Measurements from ENCODE around the gene CES4A. TPM values are rescaled to one million over a fixed set of nuclear protein-coding genes. Genes with fewer than 3 reads are reported as not detected.

CES4A gene
- total and polyA plus RNA-seq, 9 of the 15 experiments (the other 6 are each of a cell fraction or from before 2014, with no cell fraction given): 0.09 to 0.13 (median 0.11) TPM; not detected in 6

DNA sequence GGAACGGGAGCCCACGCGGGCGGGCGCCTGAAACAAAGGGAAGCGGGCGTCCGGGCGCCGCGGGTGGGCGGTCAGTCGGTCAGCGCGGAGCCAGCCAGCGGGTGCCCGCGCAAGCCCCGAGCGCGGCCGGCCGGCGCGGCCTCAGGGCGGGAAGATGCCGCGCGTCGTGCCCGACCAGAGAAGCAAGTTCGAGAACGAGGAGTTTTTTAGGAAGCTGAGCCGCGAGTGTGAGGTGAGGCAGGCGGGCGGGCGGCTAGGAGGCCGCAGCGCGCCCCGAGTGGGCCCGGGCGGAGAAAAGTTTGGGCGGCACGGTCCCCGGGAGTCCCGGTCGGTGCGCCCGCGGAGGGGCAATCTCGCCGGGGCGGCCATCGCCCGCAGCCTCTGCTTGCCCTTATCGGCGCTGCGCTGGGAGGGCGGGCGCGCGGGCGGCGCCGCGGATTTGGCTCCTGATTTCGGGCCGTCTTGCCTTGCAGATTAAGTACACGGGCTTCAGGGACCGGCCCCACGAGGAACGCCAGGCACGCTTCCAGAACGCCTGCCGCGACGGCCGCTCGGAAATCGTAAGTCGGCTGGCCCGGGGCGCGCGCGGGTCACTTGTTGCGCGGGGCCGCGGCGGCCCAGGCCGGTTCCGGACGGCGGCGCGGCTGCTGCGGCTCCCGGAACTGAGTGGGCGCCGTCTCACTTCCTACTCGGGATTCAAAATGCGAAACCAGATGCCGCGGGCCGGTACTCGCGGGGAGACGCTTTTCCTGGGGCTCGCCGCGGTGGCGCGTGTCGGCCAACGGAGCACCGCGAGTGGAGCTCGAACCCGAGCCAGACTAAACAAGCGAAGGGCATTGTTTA is 41.1 kb downstream of the CES4A start (continued):
- no peak for TF ChIP-seq ZNF436 (CRISPR knock-in tag; IDR thresholded peaks at IDR 0.05)
- no peak for TF ChIP-seq NR3C1 (CRISPR knock-in tag; IDR thresholded peaks at IDR 0.05)
- peak; percentile 8; the same call in 1 of the 2 replicates for TF ChIP-seq CREB1 (IDR thresholded peaks at IDR 0.05)
- no peak for TF ChIP-seq CREB1 (CRISPR knock-in tag; IDR thresholded peaks at IDR 0.05)
- TF ChIP-seq SPI1 (IDR thresholded peaks at IDR 0.05; ENCODE audit: borderline replicate concordance, low read depth, low read length): 0 out of 2 replicates have a peak, but pooled peaks have one; percentile 2
- TF ChIP-seq, protein P1, sequence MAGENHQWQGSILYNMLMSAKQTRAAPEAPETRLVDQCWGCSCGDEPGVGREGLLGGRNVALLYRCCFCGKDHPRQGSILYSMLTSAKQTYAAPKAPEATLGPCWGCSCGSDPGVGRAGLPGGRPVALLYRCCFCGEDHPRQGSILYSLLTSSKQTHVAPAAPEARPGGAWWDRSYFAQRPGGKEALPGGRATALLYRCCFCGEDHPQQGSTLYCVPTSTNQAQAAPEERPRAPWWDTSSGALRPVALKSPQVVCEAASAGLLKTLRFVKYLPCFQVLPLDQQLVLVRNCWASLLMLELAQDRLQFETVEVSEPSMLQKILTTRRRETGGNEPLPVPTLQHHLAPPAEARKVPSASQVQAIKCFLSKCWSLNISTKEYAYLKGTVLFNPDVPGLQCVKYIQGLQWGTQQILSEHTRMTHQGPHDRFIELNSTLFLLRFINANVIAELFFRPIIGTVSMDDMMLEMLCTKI (IDR thresholded peaks at IDR 0.05; ENCODE audit: partially characterized antibody): no peak
- TF ChIP-seq NFRKB (IDR thresholded peaks at IDR 0.05; ENCODE audit: low read depth): peak; percentile 28; the same call in 1 of the 2 replicates
- no peak for TF ChIP-seq TAF1 (IDR thresholded peaks at IDR 0.05; ENCODE audit: control insufficient read depth, extremely low read depth, insufficient read depth, low read length, severe bottlenecking)
- TF ChIP-seq PHF8 (IDR thresholded peaks at IDR 0.05; ENCODE audit: borderline replicate concordance, low read length): peak; percentile 79; the same call in 1 of the 2 replicates
- no peak for TF ChIP-seq RBM15 (IDR thresholded peaks at IDR 0.05; ENCODE audit: insufficient read depth, low read length)
- TF ChIP-seq HNRNPL (IDR thresholded peaks at IDR 0.05; ENCODE audit: low read depth, low read length): peak; percentile 60
- TF ChIP-seq, protein P2, sequence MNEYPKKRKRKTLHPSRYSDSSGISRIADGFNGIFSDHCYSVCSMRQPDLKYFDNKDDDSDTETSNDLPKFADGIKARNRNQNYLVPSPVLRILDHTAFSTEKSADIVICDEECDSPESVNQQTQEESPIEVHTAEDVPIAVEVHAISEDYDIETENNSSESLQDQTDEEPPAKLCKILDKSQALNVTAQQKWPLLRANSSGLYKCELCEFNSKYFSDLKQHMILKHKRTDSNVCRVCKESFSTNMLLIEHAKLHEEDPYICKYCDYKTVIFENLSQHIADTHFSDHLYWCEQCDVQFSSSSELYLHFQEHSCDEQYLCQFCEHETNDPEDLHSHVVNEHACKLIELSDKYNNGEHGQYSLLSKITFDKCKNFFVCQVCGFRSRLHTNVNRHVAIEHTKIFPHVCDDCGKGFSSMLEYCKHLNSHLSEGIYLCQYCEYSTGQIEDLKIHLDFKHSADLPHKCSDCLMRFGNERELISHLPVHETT (CRISPR knock-in tag; conservative IDR thresholded peaks at IDR 0.05 in 1 of 2, IDR thresholded peaks at IDR 0.05 in 1 of 2): peak; percentile 34 to 96; a peak in 2 of 4 replicates
- TF ChIP-seq, protein P3, sequence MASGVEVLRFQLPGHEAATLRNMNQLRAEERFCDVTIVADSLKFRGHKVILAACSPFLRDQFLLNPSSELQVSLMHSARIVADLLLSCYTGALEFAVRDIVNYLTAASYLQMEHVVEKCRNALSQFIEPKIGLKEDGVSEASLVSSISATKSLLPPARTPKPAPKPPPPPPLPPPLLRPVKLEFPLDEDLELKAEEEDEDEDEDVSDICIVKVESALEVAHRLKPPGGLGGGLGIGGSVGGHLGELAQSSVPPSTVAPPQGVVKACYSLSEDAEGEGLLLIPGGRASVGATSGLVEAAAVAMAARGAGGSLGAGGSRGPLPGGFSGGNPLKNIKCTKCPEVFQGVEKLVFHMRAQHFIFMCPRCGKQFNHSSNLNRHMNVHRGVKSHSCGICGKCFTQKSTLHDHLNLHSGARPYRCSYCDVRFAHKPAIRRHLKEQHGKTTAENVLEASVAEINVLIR (CRISPR knock-in tag; IDR thresholded peaks at IDR 0.05): no peak
- TF ChIP-seq GTF2A2 (tag; IDR thresholded peaks at IDR 0.05): 0 out of 2 replicates have a peak, but pooled peaks have one; percentile 25
- TF ChIP-seq SAP30 (IDR thresholded peaks at IDR 0.05; ENCODE audit: borderline replicate concordance, insufficient read depth, low read depth, low read length, poor library complexity, severe bottlenecking): peak; percentile 50
- TF ChIP-seq, protein P4, sequence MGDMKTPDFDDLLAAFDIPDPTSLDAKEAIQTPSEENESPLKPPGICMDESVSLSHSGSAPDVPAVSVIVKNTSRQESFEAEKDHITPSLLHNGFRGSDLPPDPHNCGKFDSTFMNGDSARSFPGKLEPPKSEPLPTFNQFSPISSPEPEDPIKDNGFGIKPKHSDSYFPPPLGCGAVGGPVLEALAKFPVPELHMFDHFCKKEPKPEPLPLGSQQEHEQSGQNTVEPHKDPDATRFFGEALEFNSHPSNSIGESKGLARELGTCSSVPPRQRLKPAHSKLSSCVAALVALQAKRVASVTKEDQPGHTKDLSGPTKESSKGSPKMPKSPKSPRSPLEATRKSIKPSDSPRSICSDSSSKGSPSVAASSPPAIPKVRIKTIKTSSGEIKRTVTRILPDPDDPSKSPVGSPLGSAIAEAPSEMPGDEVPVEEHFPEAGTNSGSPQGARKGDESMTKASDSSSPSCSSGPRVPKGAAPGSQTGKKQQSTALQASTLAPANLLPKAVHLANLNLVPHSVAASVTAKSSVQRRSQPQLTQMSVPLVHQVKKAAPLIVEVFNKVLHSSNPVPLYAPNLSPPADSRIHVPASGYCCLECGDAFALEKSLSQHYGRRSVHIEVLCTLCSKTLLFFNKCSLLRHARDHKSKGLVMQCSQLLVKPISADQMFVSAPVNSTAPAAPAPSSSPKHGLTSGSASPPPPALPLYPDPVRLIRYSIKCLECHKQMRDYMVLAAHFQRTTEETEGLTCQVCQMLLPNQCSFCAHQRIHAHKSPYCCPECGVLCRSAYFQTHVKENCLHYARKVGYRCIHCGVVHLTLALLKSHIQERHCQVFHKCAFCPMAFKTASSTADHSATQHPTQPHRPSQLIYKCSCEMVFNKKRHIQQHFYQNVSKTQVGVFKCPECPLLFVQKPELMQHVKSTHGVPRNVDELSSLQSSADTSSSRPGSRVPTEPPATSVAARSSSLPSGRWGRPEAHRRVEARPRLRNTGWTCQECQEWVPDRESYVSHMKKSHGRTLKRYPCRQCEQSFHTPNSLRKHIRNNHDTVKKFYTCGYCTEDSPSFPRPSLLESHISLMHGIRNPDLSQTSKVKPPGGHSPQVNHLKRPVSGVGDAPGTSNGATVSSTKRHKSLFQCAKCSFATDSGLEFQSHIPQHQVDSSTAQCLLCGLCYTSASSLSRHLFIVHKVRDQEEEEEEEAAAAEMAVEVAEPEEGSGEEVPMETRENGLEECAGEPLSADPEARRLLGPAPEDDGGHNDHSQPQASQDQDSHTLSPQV (IDR thresholded peaks at IDR 0.05): peak; percentile 67
- TF ChIP-seq ZNF79 (CRISPR knock-in tag; IDR thresholded peaks at IDR 0.05; ENCODE audit: low read depth): no peak
- no peak for TF ChIP-seq ZNF408 (CRISPR knock-in tag; IDR thresholded peaks at IDR 0.05; ENCODE audit: low read depth)

Measured in K562 (cell line).